ENCODE results near the gene LRRIQ3.
A peak's percentile ranks its signal among the peaks of the same experiment; 100 is the strongest.
"Not testable (repeated sequence)": the region's sequence is repeated elsewhere in the genome, so short reads cannot be mapped to it uniquely, and the experiment has no call there.

LRRIQ3 gene, protein sequence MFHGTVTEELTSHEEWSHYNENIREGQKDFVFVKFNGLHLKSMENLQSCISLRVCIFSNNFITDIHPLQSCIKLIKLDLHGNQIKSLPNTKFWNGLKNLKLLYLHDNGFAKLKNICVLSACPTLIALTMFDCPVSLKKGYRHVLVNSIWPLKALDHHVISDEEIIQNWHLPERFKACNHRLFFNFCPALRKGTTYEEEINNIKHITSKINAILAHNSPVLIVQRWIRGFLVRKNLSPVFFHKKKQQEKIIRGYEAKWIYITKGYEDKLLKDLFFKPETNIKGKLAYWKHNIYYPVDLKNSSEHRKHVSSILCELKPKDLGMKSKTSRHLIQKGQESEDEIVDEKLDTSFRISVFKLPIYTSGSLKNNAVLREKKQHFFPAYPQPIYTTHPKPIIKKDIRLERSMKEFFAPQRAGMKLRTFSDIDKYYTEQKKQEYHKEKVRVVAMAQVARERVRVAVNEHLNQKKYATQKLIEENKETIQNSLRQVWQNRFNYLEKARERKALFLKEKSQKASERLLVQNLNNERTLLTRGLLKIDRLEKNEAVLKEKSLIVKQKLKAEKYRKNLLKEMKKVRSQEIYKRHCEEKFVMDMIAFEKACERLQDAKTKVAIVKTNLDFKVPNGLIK

DNA sequence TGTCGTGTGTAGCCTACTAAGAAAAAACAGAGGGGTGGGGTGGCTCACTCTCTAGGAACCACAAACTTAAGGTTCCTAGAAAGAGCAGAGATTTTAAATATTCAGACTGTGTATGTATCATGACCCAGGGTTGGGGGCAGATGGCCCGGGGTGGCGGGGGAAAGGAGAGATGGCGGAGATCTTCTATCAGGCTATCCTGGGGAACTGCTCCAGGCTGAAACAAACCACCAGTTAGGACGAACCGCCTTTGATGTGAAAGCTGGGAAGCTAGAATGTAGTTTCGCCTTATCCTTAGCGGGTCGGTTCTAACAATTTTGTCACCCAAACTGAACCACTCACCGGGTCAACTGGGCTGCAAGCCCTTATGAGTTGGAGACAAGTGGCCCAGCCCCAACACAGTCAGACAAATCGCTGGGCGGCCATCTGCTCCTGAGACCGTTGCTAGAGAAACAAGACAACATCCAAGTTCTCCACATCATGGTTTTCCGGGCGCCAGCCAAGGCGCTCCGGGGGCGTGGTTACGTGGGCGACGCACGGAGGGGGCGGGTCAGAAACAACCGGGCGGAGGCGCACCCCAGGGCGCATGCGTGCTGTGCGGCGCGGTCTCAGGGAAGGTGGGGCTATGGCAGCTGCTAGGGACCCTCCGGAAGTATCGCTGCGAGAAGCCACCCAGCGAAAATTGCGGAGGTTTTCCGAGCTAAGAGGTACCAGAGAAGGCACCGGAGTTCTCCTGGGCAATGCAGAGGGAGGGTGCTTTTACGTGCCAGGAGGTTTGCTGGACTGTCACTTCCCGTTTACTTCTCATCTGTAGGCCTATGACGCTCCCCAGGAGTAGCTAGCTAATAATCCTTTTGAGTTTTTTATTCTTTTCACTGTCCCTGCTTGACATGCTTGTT lies at the start of gene LRRIQ3, which contains the start of gene FPGT:
Gene LRRIQ3 (minus strand): TSS at position 520 of the 896 bp plus-strand sequence. CDS start 14,492 bp downstream, outside the sequence.
Gene FPGT (plus strand): TSS at position 586 of the 896 bp plus-strand sequence. CDS start 37 bp downstream, at position 623.
- DNase-seq, result peak; percentile 65 to 95 (median 89)

DNA sequence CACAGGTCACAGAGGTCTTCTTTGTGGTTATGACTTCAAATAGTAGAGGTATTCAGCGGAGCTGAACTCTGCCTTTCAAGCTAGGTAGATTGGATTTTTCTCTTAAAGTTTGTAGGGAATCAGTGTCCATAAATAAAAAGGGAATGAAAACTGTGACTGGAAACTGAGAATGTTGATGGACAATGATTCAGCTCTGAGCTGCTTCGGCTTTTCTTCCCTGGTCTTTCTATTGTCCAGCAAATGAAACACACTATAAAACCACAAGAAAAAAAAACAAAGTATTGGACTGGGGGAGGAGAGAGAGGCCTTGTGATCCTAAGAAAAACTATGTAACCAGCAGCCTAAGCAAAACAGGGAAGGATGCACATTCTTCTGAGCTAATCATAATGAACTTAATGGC lies 48.3 kb upstream of the LRRIQ3 start:
- DNase-seq, result no peak

GRCh38 chr1:74245168-74245772 lies 47.3 kb upstream of the LRRIQ3 start:
- DNase-seq, result no peak

DNA sequence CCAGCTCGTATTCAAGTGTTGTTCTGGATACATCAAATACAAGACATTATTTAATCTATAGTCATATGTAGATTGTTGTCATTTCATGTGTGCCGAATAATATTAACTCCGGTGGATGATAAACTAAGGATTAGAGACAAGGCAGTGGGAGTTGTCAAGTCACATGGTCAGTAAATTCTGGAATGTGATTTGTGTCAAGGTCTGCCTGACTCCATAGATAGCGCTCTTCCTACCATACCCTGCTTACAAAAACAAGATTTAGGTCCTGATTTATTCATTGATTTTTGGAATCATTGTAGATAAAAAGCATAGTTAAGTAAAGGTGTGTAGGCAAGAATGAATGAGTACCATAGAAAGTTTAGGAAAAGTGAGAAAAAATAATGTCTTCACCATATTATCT lies 39.8 kb upstream of the LRRIQ3 start:
- DNase-seq, result no peak

DNA sequence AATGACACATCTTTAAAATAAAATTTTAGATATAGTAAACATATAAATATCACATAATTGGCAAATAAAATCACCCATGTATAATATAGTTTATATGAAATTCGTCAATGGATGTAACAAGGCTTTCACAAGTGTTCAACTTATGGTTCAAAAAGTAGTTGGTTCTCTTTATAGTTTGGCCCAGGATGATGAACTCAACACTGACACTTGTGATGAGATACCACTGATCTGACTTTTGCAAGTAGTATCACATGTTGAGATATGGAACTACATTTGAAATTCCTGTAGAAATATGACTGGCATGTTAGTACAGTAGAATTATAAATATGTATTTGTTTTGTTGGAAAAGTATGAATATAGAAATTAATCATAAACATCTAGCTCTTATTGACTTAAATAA lies 39.1 kb upstream of the LRRIQ3 start:
- no peak for DNase-seq

DNA sequence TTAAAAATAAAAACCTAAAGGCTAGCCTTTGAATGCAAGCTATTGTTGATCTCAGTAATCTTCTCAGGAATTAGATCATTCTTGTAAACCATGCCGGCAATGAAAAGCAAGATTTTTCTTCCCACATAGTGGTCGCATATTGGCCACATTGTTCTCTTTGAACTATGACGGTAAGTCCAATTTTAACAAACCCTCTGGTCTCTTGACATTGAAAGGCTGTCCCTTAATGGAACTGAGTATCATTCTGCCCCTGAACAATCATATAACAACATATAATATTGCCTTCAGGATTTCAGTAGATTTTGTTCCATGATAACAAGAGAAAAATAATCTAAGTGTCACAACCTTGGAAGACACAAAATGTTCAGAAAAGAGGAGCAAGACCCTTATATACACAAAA lies 38.5 kb upstream of the LRRIQ3 start:
- DNase-seq, result no peak

DNA sequence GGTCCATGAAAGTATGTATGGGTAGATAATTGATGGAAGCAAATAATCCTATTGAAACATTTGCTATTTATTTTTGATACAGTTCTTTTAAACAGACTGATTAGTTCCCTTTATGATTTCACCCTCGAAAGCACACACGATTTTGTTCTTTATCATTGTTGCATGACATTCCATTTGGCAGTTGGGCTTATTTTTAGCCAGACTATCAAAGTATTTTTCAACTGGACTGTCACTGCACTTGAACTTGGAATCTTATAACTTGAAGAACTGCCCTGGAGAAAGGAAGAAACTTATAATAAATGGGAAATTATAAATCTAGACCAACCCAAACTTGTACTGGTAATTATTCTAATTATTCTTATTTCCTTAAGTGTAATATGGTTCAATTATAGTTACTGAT lies 37.2 kb upstream of the LRRIQ3 start, which contains the start of gene TNNI3K:
Gene TNNI3K (plus strand): TSS at position 235 of the 400 bp plus-strand sequence. CDS start 65 bp downstream, at position 300.
- no peak for DNase-seq

- no peak for DNase-seq
Measured at GRCh38 chr1:74223453-74223852, 25.5 kb upstream of the LRRIQ3 start.

- DNase-seq, result no peak
Measured at GRCh38 chr1:74222701-74223100, 24.7 kb upstream of the LRRIQ3 start.

DNA sequence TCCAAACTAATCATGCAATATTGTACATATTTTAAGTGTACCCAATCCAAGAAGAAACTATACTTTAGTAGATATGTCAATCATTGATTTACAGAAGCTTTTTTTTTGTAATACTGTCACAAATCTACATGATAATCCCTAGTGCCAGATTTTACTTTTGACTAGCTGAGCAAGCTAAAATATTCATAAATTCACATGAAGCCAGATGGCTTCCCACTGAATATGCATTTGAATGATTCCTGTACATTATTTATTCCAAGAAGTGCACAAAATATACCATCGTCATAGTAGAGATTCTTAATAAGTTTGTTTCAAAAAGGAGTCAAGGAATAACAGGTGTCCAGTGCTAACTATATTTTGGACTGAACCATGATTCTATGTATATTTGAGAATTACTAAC lies 17.3 kb upstream of the LRRIQ3 start:
- DNase-seq, result no peak

GRCh38 chr1:74205266-74205665 lies 7.3 kb upstream of the LRRIQ3 start:
- no peak for DNase-seq

DNA sequence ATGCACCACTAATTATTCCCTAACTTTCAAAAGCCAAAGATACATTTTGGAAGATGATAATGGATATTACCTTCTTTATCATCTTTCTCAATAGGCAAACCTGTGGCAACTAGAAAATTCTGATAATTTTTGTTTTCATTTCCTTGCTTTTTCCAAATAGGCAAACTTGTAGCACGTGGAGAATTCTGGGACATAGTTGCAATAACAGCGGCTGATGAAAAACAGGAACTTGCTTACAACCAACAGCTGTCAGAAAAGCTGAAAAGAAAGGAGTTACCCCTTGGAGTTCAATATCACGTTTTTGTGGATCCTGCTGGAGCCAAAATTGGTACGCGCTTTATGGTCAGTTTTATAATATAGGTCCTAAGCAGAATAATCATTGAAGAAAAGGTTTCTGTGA lies 1.5 kb upstream of the LRRIQ3 start:
- DNase-seq, result no peak

GRCh38 chr1:74197255-74197654 lies 721 bp downstream of the LRRIQ3 start:
- no peak for DNase-seq

DNA sequence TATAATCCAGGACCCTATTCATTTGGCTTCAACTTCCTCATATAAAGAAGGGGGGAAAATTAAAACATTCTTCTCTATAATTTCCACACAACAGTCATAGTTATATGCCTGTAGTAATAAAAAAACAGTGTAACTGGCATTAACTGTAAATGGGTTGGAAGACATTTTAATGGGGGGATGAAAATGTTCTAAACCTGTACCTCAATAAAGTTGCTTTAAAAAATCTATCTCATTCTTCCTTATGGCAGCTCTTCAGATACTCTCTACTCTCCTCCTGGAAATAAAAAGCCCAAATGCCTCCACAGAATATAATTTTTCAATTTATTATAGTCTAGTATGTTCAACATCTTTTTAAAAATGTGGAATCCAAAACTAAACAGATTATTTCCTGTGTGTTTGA lies 2.6 kb downstream of the LRRIQ3 start:
- DNase-seq, result no peak

- no peak for DNase-seq
Measured at GRCh38 chr1:74193908-74194307, 4.1 kb downstream of the LRRIQ3 start.

DNA sequence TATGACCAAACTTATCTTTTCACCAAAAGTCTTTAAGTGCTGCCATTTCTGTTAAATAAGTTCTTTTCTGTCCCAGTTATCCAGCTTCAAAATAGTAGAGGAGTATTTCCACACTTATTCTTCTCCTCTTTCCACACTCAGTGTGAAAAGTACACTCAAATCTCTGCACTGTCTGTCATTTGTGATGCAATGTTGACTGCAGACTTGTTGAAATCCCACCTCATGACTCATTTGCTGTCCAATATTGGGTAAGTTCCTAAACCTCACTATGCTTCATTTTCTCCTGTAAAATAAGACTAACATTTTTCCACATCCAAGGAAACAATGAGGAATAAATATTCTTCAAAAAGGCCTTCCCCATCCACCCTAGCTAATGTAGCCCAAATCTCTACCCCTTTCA lies 17.5 kb downstream of the LRRIQ3 start:
- DNase-seq, result no peak

GRCh38 chr1:74174423-74174822 lies 23.6 kb downstream of the LRRIQ3 start:
- not testable (repeated sequence) for DNase-seq

- DNase-seq, result no peak
Measured at GRCh38 chr1:74162333-74162732, 35.6 kb downstream of the LRRIQ3 start.

DNA sequence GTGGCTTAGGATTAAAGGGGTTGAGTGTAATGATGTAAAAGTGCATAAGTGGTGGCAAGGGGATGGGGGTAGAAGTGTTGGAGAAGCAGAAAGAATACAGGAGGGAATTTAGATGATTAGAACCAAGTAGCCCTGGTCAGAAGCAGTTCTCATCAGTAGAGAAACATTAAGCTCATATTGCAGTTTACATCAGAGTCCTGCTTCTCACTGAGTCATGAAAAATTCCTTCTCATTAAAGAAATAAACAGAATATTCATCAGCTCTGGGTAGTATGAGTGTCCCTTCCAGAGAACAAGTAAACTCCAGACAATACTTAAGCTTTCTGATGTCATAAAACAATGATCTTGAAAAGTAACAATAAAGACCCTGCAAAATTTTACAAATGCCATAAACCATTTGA lies 36.5 kb downstream of the LRRIQ3 start:
- DNase-seq, result no peak

DNA sequence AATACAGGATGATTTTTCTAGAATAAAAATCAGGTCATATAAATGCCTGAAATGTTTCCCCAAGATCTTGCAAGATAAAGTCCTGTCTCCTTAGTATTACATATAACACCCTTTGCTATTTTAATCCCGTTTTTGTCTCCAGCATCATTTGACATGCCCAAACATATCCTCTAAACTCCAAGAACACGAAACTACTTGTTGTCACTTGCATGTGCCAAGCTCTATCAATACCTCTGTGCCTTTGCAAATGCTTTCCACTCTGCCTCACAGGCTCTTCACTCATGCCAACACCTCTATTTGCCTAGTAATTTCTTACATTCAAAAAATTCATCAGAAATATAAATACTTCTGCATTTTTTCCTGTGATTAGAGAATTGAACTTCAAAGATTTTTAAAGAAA lies 37.9 kb downstream of the LRRIQ3 start:
- no peak for DNase-seq

DNA sequence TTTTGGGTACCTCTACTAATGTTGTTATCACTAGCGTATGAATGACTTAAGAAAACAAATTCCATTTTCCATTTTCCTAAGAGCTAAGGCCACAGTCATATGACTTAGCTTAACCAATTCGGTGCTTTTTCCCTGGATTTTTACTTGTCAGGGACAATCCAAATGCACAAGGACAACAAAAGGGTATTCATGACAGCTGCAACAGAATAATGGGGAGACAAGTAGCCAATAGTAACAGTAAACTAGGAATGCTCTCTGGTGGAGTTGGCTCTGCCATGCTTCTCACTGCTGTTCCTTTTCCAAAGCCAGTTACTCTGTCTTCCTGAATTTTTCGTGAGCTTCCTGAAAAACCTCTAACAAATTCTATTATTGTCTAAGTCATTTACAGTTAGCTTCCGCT lies 52.9 kb downstream of the LRRIQ3 start:
- DNase-seq, result no peak
